NB4 (cell line): ENCODE results near the gene BRAT1.

ENCODE experiments used
- DNase-seq: peaks from one replicate; pipeline ENCODE4 v3.0.0; 2010; ENCODE audit warnings: low read depth
- H3K4me3 ChIP-seq: one replicate; pipeline ENCODE4 v1.5.1; 2011; ENCODE audit warnings: mild to moderate bottlenecking, low read depth, low read length, moderate library complexity
- CTCF ChIP-seq: IDR thresholded peaks from one replicate; pipeline ENCODE4 v1.5.1; 2012; ENCODE audit warnings: low read depth, low read length
- MAX ChIP-seq: IDR thresholded peaks from 2 replicates; pipeline ENCODE4 v1.6.1; 2011; ENCODE audit warnings: low read depth, low read length
- MYC ChIP-seq: IDR thresholded peaks from 2 replicates; pipeline ENCODE4 v1.6.1; 2011; ENCODE audit warnings: low read depth, low read length
- POLR2A ChIP-seq: IDR thresholded peaks from 2 replicates; pipeline ENCODE4 v1.6.1; 2011; ENCODE audit warnings: mild to moderate bottlenecking; ENCODE audit not compliant: insufficient read length; ENCODE audit errors: extremely low read depth

BRAT1 gene

GRCh38 chr7:2587134-2587533 is 31.8 kb upstream of the BRAT1 start:
- no peak overlapping the region for H3K4me3 ChIP-seq
- no peak for TF ChIP-seq CTCF
- TF ChIP-seq MAX = no peak
- TF ChIP-seq MYC = no peak
- no peak for TF ChIP-seq POLR2A

DNA sequence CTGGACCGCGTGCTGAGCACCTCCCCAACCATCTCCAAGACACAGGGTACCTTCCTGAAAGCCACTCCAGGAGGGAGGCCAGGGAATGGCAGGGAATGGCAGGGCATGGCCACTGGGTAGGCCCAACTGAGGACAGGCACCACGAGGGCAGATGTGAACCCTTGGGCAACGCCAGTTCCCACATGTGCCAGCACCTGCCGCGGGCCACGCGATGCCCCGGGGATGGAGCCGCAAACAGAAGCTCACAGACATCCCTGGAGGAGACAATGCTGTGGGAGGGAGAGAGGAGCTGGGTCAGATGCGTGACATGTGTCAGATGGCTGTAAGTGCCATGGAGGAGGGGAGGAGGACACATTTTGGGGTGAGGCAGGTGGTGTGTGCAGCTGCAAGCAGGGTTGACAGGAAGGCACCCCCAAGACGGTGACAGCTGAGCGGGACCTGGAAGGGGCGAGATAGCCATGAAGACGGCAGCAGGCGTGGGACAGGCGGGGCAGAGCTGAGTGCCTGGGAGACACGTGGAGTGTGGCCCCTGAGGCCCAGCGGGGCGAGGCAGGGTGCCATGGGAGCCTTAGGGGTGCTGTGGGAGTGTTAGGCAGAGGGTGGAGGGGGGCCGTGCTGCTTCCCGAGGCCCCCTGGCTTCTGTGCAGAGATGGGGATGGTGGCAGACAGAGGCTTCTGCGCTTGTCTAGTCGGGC is 31.1 kb upstream of the BRAT1 start:
- TF ChIP-seq CTCF = no peak
- TF ChIP-seq MAX = no peak
- TF ChIP-seq POLR2A = no peak
- TF ChIP-seq MYC = no peak
- no peak overlapping the region for H3K4me3 ChIP-seq
- no peak for DNase-seq

More at GRCh38 chr7:2587134-2587533, 31.8 kb upstream of the BRAT1 start:
- no peak for DNase-seq

- H3K4me3 ChIP-seq = no peak overlapping the region
- TF ChIP-seq CTCF (no peak), MAX (no peak), POLR2A (no peak), MYC (no peak)
- DNase-seq = no peak
Measured at GRCh38 chr7:2585446-2585845, 30.1 kb upstream of the BRAT1 start.

DNA sequence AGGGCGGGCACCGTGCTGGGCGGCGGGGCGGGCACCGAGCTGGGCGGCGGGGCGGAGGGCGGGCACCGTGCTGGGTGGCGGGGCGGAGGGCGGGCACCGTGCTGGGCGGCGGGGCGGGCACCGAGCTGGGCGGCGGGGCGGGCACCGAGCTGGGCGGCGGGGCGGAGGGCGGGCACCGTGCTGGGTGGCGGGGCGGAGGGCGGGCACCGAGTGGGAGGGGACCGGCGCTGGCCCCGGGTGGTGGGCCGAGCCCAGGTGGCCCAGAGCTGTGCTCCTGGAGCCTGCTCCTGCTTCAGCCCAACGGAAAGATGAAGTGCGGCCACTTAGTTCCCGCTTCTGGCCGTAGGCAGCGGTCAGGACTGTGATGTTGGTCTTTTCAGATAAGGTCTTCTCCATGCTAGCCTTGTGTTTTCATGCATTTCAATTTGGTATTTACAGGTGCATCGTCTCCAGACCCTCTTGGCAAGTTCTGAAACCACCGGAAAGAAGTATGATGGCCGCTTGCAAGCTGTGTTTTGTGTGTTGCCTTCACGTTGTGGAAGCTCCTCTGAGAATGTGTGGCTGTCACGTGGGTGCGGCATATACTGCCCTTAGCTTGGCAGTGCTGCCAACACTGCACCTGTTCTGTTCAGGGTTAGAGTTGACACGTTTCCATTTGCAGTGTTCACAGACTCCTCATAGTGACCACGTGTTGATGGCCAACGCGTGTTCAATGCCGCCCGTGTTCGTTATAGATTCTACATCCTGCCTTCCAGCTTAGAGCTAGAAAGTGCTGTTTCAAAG is 28.7 kb upstream of the BRAT1 start:
- TF ChIP-seq MYC (no peak), POLR2A (no peak), MAX (no peak), CTCF (no peak)
- H3K4me3 ChIP-seq = no peak overlapping the region

GRCh38 chr7:2582006-2582735 is 26.8 kb upstream of the BRAT1 start:
- no peak overlapping the region for H3K4me3 ChIP-seq
- DNase-seq = no peak
- TF ChIP-seq POLR2A (no peak), CTCF (no peak), MAX (no peak), MYC (no peak)

More for the DNA sequence above, 28.7 kb upstream of the BRAT1 start:
- no peak for DNase-seq
